HG02973 (cell line): Measurements from ENCODE around the gene CELF6.
A peak's percentile ranks its signal among the peaks of the same experiment; 100 is the strongest.

Source experiments
- ATAC-seq: cut with Tn5 transposase; IDR thresholded peaks from one replicate; pipeline ENCODE4 v1.9.1; 2021; ENCODE audit warnings: moderate library complexity; ENCODE audit not compliant: unreplicated experiment

The CELF6 gene

DNA sequence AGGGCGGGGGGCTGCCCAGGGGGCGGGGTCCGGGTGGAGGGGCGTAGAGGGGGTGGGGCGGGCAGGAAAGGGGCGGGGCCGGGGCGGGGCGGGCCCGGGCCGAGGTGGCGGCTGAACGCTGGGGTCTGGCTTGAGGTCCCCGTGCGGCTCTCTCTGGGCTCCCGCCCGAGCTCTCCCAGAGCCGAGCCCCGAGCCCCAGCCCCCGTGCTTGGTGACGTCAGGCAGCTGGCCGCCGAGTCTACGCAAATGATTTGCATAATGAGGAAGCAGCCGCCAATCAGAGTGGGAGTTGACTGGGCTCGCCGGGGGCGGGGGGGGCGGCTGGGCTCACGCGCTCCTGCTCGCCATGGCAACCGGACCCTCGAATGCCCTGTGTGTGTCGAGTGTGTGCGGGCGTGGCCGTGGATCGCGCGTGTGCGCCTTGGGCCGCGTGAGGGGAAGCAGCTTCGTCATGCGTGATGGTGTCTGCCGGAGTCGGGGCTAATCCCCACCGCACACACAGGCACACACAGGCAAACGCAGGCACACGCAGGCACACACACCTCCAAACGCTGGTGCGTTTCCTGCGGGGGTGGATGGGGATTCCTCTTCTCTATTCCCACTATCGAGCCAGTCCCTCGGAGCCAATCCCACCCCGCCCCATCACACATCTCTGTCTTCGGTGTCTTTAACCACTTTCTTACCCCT, at the start of gene CELF6:
Gene CELF6 (minus strand): TSS at position 173 of the 687 bp plus-strand sequence. CDS start 283 bp downstream, outside the sequence.
- ATAC-seq, result peak; percentile 58

DNA sequence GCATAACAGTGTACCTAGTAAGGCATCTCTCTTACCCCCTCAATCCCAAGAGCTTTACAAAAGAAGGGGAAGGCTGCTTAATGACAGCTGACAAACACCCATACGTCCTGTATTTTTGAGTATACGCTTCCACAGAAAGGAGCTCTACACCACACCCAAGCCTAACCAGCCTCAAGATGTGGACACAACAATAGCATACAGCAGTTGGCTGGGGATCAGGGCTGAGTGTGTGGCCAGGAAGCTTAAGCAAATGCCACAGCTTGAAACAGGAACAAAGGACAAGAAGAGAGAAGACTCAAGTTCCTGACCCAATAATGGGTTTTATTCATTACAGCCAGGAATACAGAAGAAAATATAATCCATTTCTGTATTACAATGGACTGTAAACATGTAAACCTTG, 48.9 kb upstream of the CELF6 start:
- ATAC-seq, result no peak

DNA sequence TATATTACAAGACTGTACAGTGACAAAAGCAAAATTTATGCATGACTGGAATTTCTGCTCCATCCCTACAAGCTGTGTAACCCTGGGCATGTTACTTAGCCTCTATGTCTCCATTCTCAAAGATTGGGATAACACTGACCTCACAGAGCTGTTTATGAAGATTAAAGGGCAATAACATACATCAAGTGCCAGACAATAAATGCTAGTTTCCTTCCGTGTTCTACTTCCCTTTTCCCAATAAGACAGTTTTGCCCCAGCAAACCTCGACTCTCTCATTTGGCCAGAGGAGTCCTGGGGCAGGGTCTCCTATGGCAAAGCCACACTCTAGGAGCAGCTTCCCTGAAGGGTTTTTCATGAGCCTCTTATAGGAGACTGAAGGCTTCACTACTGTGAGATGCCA, 48.4 kb upstream of the CELF6 start:
- no peak for ATAC-seq

DNA sequence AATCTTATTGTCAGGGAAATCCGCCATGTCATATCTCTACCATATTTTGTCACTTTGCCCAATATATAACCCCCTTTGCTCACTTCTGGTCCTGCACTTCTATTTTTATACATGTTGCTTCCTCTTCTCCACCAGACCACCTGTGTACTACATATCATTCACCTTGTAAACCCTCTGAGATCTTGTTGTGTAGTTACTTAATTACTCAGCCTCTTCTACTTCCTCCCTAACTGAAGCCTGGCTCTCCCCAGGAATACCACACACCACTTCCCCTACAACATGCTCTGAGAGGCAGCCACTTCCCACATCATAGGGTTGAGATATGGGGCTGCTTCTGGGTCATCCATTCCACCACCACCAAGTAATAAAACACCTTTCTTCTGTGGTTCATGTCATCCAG, 45.9 kb upstream of the CELF6 start:
- peak; percentile 82 for ATAC-seq

DNA sequence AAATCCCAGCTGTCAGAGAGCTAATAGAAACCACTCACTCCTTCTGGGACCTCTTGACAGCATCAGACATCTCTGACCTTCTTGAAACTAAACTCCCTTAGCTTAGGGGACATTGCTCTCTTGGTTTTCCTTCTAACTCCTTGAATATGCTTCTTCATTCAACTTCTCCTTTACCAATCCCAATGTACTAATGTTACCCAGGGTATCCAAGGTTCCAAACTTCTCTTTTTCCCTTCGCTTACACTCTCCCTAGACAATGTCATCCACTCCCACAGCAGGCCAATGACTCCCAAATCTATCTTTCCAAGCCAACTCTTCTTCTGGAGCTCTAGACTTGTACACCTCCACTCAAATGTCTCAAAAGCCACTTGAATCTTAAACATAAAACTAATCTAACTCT, 41.2 kb upstream of the CELF6 start:
- ATAC-seq, result no peak

DNA sequence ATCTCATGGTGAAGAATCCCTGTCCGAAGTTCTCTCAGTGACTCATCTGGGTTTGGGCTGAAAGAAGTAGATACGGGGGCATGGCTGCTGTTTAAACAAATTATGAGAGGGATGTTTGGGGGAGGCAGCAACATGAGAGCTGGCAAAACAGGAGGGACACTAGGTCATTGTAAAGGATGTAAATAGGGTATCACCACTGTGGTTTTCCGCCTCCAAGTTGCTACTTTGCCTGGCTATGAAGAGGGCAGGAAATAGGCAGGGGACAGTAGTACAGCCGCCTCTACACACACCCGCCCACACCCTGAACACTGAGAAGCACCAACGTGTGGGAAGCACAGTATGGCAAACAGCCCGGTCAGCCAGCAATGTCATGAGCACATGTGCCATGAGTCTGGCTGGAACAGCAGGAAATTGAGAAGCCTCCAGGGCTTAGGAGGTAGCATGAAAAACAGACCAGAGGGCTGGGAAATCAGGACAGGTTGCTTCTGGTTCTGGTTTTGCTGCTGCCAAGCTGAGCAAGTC, 38.8 kb upstream of the CELF6 start:
- ATAC-seq, result no peak

DNA sequence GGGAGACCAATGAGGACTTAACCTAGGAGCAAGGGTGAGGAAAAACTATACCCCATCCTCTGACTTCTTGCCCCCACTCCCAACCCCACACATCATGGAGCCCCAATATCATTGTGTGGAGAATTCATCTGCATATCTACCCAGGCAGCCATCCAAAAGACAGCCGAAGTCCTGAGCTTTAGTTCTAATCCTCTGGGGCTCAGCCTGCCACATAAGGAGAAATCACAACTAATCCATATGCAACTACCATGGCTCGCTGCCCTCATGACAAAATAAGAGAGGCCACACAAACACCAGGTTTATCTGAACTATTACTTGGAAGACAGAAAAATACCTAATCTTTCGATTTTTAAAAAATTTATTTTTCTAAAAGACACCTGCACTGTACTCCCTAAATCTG, 38.2 kb upstream of the CELF6 start:
- ATAC-seq, result no peak

DNA sequence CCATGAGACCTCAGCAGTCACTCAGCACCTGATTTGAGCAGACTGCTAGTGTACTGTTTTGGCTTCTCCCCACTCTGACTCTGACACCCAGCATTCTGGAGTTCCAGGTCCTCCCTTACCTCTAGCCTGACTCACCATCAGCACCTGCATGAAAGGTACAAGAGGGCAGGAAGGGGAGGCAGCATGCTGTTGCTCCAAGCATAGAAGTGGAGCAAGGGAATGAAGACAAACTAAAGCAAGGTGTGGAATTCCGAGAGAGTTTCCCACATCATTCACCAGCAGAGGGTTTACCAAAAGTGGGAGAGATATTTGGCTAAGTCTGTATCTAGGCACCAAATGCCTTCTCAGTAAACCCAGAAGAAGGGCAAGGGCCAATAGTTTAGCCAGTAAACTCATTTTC, 34.5 kb upstream of the CELF6 start:
- no peak for ATAC-seq

DNA sequence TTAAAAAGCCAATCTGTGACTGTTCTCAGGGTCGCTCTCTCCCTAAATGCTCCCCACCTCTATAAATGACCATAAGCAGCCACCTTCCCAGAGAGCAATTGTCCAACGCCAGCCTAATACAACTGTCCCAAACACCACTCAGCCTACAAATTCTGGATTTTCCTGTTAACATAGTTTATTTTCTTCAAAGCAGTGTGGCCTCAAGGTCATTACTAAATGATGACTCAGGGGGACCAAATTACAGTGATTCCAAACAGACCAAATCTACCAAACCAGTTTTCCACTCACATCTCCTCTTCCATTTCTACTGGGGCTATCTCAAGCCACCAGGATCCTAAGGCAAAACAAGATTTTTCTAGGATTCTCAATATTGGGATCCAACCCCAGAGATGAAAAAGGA, 33.3 kb upstream of the CELF6 start:
- no peak for ATAC-seq

DNA sequence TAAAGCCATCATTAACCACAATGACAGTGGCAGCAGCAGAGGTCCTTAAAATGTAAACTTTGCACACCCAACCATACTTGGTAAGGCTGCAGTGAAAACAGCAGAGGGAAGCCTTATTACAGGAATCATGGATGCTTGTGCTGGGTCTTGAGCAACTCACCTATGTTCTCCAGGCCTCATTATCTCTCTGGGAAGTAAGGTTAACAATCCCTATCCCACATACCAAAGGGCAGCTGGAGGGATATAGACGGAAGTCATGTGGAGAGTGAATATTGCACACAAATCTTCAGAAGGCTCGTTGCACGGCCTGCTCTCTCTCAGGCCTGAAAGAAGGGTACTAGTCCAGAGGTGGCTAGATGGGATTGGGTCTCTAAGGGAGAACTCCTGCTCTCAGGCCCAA, 25.8 kb upstream of the CELF6 start:
- ATAC-seq, result no peak

DNA sequence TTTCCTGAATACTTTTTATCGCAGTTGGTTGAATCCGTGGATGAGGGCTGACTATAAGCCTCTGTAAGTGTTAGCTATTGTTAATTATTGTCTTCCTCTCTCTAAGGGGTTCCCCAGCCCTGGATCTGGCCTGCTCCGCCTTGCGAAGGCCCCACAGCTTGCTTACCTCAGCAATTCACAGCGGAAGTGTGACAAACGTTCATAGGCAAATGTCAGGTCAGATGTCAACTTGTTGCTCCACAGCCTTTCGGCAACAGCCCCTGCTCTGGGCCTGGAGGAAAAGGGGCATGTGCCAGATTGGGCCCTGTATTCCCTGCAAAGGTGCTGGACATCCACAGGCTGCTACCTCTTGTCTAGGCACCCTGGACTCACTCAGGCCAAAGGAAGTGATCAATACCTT, 25.3 kb upstream of the CELF6 start:
- ATAC-seq, result no peak

DNA sequence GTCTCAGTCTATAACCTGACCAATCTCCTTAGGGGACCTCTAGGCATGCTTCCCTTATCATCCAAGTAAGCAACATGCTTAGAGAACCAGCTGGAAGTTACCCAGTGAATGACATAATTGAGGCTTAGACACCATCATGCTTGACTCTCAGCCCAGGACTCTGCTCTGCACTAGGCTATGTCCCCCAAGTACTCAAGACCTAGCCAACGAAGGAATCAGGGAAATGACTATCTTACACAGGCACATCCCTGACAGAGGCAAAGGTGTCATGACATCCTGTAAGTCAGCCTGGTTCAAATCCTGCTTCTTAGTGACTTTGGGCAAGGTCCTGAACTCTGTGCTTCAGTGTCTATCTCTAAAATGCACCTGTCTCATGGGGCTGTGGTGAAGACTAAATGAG, 24.6 kb upstream of the CELF6 start:
- ATAC-seq, result no peak

DNA sequence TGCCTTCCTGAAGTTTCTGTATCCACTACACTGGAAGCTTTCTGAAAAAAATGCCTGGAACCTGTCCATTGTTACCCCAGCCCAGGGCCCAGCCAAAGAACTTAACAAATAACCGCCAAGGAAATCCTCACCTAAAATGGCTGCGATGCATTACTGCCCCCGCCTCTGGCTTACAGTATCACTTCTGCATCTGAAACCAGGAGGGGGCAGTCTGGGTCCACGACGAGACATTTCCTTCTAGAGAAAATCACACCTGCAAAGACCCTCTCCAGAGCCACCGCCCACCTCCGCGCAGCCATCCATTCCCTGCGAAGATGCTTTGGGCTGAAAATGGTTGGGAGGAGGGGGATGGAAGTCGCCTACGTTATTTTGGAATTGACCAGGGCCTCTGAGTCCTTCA, 22.4 kb upstream of the CELF6 start:
- no peak for ATAC-seq

DNA sequence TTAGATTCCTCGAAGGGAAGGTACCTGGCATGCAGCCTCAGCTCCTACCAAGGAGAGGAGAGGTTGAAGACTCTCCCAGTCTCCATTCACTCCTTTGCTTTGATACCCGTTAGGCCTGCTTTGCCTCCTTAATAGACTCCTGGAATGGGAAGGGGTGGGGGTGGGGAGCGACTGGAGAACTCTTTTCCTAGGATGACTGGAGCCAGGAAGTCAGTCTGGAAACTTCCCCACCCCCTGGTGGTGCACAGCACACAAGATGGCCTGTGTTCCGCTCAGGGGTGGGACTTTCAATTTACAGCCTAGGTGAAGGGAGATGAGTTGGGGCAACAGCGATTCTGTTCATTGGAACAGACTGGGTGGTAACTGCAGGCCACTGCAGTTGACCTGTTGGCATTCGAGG, 21.4 kb upstream of the CELF6 start:
- ATAC-seq, result no peak

DNA sequence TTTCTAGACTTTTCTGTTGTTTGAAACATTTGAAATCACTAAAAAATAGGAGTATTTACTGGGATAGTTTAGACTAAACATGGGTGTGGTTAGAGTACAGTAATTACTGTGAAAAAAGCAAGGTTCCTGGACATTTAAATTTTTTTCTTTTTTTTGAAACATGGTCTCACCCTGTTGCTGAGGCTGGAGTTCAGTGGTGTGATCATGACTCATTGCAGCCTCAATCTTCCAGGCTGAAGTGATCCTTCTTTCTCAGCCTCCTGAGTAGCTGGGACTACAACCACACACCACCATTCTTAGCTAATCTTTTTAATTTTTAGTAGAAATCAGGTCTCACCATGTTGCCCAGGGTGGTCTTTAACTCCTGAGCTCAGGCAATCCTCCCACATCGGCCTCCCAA, 20.4 kb upstream of the CELF6 start:
- ATAC-seq, result no peak

DNA sequence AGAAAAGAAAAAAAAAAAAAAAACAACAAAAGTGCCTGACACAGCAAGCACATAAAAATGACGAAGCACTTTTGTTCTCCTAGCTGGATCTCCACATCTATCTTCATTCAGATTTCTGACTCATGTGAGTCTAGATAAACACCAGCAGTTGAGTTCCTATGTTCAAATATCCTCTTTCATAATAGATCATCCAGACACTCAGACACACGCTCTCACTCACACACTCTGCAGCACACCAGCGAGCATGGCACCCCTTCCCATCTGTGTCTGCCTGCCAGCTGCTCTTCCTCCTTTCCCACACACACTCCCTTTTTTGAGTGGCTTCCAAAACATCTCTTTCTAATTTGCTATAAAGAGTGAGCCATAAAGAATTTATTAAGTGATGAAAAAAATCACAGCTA, 19.8 kb upstream of the CELF6 start:
- ATAC-seq, result no peak

DNA sequence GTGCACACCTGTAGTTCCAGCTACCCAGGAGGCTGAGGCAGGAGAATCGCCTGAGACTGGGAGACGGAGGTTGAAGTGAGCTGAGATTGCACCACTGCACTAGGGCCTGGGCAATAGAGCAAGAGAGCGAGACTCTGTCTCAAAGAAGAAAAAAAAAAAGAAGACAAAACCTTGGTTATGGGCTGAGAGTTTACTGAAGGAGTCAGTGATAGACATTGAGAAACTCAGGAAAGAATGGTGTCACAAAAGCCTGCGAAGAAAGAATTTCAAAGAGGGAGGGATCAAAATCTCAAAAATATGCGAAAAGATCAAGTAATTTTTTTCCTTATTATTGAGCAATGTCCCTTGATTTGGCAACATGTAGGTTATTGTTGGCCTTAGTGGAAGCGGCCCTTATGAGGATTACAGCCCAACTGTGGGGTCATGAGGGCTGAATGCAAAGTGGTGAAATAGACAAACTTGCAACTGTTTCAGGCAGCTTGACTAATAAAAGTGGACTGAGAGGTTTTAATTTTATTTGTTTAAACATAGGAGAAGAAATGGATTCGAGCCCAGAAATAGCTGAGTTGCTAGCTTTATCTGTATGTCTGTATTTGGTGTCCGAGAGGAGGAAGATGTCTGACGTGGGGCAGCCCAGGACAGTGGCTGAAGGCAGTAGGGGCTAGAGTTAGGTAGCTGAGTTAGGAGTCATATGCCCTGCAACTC, 18.8 kb upstream of the CELF6 start:
- no peak for ATAC-seq

DNA sequence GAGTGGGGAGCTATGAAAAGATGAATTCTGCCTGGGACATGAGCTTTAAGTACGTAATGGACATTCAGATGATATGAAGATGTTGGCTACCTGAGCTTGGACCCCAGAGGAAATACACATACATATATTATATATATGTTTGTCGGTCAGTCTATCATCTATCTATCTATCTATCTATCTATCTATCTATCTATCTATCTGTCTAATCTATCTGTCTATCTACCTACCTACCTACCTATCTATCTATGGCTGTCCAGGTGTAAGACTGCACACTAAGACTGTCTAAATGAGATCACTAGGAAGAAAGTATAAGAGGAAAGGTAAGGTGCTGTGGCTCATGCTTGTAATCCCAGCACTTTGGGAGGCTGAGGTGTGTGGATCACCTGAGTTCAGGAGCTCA, 18.2 kb upstream of the CELF6 start:
- ATAC-seq, result no peak

DNA sequence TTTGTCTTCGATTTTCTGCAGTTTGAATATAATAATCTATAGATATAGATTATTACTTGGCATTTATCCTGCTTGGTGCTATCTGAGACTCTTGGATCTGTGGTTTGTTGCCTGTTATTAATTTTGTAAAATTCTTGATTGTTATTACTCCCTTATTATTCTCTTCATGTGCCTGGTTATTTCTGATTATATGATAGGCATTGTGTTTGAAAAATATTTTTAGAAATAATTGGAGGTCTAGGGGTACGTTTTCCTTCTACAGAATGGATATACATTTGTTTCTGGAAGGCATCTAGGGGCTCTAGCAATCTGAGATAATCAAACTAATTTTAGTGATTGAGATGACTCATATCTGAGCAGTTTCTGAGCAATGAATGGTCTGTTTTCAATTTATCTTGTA, 14.9 kb upstream of the CELF6 start:
- ATAC-seq, result no peak

DNA sequence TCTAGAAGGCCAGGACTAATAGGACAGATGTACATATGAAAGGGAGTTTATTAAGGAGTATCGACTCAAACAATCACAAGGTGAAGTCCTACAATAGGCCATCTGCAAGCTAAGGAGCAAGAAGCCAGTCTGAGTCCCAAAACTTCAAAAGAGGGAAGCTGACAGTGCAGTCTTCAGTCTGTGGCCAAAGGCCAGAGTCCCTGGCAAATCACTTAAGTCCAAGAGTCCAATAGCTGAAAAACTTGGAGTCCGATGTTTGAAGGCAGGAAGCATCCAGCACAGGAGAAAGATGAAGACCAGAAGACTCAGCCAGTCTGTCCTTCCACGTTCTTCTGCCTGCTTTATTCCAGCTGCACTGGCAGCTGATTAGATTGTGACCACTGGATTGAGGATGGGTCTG, 11.1 kb upstream of the CELF6 start:
- ATAC-seq, result no peak

DNA sequence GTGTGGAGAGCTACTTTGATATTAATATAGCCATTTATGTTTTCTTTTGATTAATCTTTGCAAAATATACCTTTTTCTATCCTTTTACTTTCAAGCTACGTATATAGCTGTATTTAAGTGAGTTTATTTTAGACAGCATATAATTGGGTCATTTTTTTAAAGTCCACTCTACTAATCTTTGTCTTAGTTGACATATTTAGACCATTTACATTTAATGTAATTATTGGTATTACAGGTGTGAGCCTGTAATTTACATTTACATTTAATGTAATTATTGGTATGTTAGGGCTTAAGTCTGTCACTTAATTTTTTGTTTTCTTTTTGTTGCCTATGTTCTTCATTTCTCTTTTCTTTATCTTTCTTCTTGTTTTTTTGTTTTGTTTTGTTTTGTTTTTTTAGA, 3.8 kb upstream of the CELF6 start:
- ATAC-seq, result no peak

DNA sequence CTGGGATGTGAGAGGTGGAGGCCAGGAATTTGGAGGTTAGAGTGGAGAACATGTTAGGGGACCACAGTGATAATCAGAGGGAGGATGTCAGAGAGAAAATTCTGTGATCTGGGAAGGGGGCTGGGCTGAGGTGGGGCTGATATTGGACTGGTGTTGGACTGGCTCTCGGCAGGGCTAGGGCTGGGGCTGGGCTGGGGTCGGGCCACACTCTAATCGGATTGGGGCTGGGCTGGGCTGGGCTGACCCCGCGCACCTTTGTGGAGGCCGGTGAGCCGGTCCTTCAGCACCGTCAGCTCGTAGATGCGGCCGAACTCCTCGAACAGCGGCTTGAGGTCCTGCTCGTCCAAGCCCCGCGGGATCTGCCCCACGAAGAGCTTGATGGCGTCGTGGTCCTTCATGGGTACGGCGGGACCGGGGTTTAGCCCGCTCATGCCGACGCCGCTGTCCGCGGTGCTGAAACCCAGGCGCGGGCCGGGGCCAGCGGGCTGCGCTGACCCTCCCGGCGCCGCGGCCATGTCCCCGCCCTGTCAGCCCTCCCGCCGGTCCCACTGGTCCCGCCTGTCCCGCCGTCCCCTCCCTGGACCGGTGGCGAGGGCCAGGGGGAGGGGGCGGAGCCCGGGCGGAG, 485 bp downstream of the CELF6 start:
- peak; percentile 3 for ATAC-seq
